Stimulated activated CD4-positive, alpha-beta T cell treated with anti-CD3 and anti-CD28 coated beads, Interleukin-12 subunit alpha, Interleukin-12 subunit beta, amount 100 ng/mL, for 4 hours (primary cell): ENCODE measurements around the gene ADNP2.
"Not testable (repeated sequence)": the region's sequence is repeated elsewhere in the genome, so short reads cannot be mapped to it uniquely, and the experiment has no call there.

Experiments
- DNase-seq: peaks from one replicate; pipeline ENCODE4 v3.0.0-alpha.2; 2020

The ADNP2 gene

DNA sequence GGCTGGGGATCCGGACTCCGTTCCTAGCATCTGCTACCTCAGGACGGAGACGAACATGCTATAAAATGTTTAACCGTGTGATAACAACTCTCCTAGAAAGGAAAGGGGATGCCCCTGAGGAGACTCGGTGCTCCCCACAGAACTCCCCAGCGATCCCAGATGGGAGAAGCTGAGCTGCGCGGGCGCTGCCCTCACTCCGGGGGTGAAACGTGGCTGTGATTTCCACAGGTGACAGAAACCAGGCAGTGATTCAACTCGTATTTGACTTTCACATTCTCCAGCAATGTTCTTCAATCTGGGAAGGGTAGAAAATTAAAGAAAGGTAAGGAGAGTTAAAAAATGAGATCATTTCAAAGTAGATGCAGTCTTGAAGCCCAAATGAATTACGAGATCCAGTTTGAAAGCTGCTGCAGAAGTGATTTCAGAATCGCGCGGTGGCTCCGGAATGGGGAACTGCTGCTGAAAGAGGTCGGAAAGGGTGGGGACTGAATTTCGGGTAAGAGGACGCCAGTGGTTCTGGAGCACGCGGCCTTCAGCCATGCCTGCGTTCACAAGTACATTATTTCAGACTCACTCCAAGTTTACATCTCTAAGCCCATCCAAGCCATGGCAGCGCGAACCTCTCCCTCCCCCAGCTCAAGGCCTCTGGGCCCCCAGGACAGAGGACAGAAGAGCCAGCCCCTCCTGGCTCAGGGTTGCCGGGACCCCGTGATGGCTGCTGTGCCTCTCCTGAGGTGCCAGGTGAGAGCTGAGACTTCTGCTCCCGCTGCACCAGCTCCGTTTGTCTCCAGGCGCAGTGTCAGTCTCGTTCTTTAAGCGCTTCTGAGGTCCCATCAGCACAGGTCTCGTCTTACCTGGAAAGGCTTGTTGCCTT lies 39.5 kb downstream of the ADNP2 start:
- DNase-seq = no peak

GRCh38 chr18:80149667-80150066 lies 40.6 kb downstream of the ADNP2 start:
- DNase-seq = no peak

- DNase-seq = no peak
These were observed 45.2 kb downstream of the ADNP2 start for GRCh38 chr18:80154293-80154692.

DNA sequence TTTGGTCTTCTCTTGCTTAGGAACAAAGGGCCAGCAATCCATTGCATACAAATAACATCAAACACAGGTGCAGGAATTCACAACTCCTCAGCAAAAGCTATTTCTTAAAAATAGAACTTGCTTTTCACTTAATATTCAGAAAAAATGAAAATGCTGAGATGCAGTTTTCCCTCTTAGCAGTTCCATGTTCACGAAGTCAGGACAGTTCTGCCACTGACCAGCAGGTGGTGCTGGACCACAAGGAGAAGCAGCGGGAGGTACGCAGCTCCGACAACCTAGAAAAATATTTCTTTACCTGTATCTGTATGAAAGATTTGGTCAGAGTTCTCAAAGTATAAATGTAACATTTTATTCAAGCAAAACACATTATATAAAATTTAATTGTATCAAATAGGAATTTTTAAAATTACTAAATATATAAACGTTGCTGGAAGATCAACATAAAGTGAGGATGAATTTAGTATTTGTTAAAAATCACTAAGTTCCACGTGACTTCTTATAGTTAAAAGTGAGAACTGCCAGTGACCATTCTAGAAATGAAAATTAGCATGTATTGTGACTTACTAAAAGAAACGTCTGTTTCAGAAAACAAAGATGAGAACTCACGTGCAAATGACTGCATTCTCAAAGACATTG lies 48.8 kb downstream of the ADNP2 start:
- DNase-seq = peak; percentile 75

- no peak for DNase-seq
These were observed 49.3 kb downstream of the ADNP2 start for GRCh38 chr18:80158365-80158764.

DNA sequence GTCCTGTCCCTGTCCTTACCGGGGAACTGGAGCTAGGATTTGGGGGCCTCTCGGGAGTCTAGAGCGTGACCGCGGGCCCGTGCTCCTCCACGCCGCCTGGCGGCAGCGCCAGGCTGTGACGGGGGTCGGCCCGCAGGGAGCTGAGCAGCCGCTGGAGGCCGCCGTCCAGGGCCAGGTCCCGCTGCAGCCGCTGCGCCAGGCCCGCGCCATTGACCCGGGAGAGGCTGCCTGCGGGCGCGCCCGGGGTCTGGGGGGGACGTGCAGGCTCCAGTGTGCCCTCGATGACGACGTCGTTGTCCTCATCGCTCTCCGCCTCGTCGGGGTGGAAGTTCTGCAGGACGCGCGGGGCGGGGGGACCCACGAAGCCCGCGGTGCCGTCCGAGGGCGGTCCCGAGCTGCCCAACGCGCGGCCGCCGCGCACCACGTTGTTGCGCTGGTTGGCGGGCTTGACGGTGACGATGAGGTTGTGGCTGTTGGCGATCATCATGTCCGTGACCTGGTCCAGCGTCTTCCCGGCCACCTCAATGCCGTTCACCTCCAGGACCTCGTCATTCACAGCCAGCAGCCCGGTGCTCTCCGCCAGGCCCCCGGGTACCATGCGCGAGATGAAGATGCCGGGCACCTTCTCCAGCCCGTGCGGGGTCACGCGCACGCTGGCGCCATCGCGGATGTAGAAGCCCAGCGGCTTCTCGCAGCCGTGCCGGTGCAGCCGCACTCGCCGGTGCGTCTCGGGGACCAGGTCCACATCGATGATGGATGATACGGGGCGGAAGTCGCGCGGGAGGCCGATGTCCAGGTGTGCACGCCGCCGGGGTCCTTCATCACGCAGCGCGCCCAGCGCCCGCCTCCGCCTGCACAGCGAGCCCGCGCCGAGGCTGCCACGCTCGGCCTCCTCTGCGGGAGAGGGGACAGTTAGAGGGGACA lies 50.9 kb downstream of the ADNP2 start:
- peak; percentile 26 for DNase-seq

GRCh38 chr18:80161781-80162417 lies 52.8 kb downstream of the ADNP2 start:
- DNase-seq = no peak

DNA sequence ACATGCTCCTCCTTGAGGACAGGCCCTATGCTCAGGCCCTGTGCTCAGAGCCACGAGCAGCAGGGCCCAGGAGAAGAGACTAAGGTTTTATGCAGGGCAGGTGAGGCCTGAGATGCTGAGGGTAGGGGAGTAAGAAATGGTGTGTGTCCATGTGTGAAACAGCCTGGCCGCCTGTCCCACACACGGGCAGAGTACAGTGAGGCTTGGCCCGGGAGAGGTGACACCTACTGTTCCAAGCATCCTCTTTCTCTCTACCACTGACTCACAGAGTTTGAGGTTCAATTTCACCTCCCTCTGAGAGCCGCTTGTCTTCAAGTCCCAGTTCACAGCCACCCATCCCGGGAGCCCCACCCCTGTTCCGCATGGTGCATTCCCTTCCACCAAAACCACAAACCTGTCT lies 54.1 kb downstream of the ADNP2 start:
- DNase-seq = no peak

- DNase-seq = not testable (repeated sequence)
These were observed 55.8 kb downstream of the ADNP2 start for GRCh38 chr18:80164727-80165355.

DNA sequence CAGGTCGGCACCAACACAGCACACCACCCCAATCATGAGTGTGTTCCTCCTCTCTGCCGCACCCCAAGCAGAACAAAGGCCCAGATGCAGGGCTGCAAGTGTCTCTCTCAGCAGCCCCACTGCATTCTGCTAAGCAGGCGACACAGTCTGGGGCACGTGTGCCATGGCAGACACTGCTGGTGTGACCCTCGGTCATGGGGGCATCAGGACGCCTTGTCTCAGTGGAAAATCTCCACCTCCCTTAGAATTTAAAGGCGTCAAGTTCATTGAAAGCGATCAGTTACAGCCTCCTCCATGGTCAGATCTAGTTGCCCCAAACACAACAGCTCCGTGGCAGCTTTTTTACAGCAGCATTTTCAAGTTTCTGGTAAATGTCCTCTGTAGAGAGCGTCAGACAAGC lies 57.2 kb downstream of the ADNP2 start:
- no peak for DNase-seq

GRCh38 chr18:80166725-80167124 lies 57.7 kb downstream of the ADNP2 start:
- no peak for DNase-seq

GRCh38 chr18:80167331-80167730 lies 58.3 kb downstream of the ADNP2 start:
- DNase-seq = no peak

- DNase-seq = no peak
These were observed 58.9 kb downstream of the ADNP2 start for GRCh38 chr18:80167931-80168330.

DNA sequence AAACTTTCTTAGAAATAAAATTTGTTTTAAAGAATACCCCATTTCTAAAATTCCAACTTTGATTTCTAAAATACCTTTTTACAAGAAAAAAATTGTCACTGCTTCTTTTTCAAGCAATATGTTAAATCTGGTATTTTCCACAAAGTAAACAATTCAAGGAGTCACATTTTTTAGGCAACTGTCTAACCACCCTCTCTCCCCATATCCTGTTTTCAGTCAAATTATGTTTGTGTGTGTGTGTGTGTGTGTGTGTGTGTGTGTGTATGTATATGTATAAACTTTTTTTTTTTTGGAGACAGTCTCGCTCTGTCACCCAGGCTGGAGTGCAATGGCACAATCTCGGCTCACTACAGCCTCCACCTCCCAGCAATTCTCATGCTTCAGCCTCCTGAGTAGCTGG lies 59.3 kb downstream of the ADNP2 start:
- no peak for DNase-seq

DNA sequence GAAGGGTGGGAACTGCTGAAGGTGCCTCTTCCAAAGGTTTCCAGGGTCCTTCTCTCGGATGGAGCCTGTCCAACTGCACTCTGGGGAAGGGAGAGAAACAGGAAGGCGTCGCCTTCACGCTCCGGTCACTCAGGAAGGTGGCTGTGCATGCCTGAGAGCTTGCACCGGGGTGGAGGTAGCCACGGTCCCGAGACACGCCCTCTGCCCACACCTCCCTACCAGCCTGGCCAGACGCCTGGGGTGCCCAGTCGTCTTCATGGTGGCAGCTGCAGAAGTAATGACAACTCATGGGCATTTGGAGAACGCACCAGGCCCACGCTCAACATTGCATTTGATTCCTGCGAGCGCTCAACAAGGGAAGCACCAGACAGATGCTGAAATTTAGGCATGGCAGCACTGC lies 59.9 kb downstream of the ADNP2 start:
- no peak for DNase-seq

GRCh38 chr18:80169607-80170006 lies 60.5 kb downstream of the ADNP2 start:
- DNase-seq = no peak

GRCh38 chr18:80170395-80171053 lies 61.5 kb downstream of the ADNP2 start:
- DNase-seq = no peak

DNA sequence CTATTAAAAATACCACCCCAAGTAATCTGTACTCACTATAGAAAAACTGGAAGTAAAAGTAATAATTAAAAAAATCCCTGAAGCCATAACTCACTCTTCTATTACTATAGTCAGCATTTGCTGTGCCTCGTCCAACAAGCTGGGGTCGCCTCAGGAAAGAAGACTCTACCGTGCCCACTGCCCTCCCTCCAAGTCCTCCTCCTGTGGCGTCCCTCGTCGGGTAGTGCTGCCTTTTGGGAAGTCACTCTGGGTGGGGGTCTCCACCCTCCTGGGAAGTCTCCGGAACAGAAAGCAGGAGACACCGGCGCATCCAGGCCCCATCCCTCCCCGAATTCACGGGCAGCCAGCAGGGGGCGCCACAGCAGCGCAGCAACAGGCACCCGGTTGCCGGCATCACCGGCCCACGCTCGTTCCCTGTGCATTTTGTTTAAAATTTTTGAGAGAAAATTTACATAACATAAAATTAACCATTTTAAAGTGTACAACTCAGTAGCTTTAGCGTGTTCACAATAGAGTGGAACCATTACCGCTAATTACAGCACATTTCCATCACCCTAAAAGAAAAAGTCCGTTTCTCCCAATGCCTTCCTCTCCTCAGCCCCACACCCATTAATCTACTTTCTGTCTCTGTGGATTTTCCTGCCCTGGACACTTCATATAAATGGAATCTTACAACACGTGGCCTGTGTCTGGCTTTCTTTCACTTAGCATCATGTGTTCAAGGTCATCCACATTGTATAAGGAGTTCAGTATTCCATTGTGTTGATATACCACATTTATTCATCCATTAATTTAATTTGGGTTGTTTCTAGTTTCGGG lies 62.2 kb downstream of the ADNP2 start:
- peak; percentile 47 for DNase-seq

GRCh38 chr18:80172056-80172455 lies 63.0 kb downstream of the ADNP2 start:
- no peak for DNase-seq

- no peak for DNase-seq
These were observed 64.0 kb downstream of the ADNP2 start for GRCh38 chr18:80173060-80173459.
